Measurements from ENCODE around the gene TVP23A.

GRCh38 chr16:10838621-10839278, 20.2 kb upstream of the TVP23A start:
- TF ChIP-seq CTCF (IDR thresholded peaks at IDR 0.05) (no peak), EZH2 (IDR thresholded peaks at IDR 0.05; ENCODE audit: borderline replicate concordance, insufficient read depth, low read depth, low read length, poor library complexity, severe bottlenecking) (no peak)
